Ishikawa (cell line): ENCODE results near the gene CREB3L2.

Experiments
- CEBPB ChIP-seq: IDR thresholded peaks from 2 replicates; pipeline ENCODE4 v1.6.1; 2012
- CREB1 ChIP-seq: IDR thresholded peaks from 2 replicates; pipeline ENCODE4 v1.6.1; 2012; ENCODE audit warnings: low read depth
- EGR1 ChIP-seq: IDR thresholded peaks from 2 replicates; pipeline ENCODE4 v1.6.1; 2012
- EP300 ChIP-seq: IDR thresholded peaks from 2 replicates; pipeline ENCODE4 v1.6.1; 2012; ENCODE audit warnings: borderline replicate concordance
- FOXM1 ChIP-seq: IDR thresholded peaks from 2 replicates; pipeline ENCODE4 v1.6.1; 2012; ENCODE audit warnings: low read depth, borderline replicate concordance
- NFIC ChIP-seq: IDR thresholded peaks from 2 replicates; pipeline ENCODE4 v1.6.1; 2012
- RAD21 ChIP-seq: IDR thresholded peaks from 2 replicates; pipeline ENCODE4 v1.6.1; 2012; ENCODE audit warnings: low read depth
- TAF1 ChIP-seq: IDR thresholded peaks from 2 replicates; pipeline ENCODE4 v1.6.1; 2012; ENCODE audit warnings: low read depth, mild to moderate bottlenecking
- TCF12 ChIP-seq: IDR thresholded peaks from 2 replicates; pipeline ENCODE4 v1.6.1; 2012; ENCODE audit warnings: low read depth
- TEAD4 ChIP-seq: IDR thresholded peaks from 2 replicates; pipeline ENCODE4 v1.6.1; 2012
- YY1 ChIP-seq: IDR thresholded peaks from 2 replicates; pipeline ENCODE4 v1.6.1; 2012; ENCODE audit warnings: low read depth
- ZBTB7A ChIP-seq: IDR thresholded peaks from 2 replicates; pipeline ENCODE4 v1.6.1; 2012; ENCODE audit warnings: low read depth
- TF ChIP-seq, protein P1 (sequence below): IDR thresholded peaks from 2 replicates; pipeline ENCODE4 v1.6.1; 2012
- TF ChIP-seq, protein P2 (sequence below): IDR thresholded peaks from 2 replicates; pipeline ENCODE4 v1.6.1; 2012; ENCODE audit warnings: low read depth, mild to moderate bottlenecking
- TF ChIP-seq, protein P3 (sequence below): IDR thresholded peaks from 2 replicates; pipeline ENCODE4 v1.6.1; 2012

CREB3L2 gene

DNA sequence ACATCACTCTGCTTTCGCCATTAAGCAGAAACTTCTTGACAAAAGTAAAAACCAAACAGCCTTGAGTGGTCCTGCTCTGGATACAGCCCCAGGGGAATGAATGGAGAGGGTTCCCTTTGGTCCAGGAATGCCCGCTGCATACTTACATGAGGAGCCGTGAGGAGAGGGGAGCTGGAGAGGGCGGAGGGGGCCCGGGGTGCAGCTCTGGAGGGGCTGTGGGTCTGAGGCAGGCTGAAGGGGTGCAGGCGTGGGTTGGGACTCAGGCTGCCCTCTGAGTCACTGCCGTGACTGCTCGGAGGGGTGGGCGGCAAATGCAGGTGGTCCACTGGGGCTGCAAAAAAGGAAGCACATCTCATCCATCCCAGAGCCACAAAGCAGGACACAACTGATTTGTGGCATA, 93.8 kb downstream of the CREB3L2 start:
- no peak for TF ChIP-seq ZBTB7A
- TF ChIP-seq, protein P1, sequence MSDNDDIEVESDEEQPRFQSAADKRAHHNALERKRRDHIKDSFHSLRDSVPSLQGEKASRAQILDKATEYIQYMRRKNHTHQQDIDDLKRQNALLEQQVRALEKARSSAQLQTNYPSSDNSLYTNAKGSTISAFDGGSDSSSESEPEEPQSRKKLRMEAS = no peak
- no peak for TF ChIP-seq TAF1
- TF ChIP-seq TCF12 = no peak
- TF ChIP-seq, protein P2, sequence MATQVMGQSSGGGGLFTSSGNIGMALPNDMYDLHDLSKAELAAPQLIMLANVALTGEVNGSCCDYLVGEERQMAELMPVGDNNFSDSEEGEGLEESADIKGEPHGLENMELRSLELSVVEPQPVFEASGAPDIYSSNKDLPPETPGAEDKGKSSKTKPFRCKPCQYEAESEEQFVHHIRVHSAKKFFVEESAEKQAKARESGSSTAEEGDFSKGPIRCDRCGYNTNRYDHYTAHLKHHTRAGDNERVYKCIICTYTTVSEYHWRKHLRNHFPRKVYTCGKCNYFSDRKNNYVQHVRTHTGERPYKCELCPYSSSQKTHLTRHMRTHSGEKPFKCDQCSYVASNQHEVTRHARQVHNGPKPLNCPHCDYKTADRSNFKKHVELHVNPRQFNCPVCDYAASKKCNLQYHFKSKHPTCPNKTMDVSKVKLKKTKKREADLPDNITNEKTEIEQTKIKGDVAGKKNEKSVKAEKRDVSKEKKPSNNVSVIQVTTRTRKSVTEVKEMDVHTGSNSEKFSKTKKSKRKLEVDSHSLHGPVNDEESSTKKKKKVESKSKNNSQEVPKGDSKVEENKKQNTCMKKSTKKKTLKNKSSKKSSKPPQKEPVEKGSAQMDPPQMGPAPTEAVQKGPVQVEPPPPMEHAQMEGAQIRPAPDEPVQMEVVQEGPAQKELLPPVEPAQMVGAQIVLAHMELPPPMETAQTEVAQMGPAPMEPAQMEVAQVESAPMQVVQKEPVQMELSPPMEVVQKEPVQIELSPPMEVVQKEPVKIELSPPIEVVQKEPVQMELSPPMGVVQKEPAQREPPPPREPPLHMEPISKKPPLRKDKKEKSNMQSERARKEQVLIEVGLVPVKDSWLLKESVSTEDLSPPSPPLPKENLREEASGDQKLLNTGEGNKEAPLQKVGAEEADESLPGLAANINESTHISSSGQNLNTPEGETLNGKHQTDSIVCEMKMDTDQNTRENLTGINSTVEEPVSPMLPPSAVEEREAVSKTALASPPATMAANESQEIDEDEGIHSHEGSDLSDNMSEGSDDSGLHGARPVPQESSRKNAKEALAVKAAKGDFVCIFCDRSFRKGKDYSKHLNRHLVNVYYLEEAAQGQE = no peak
- TF ChIP-seq, protein P3, sequence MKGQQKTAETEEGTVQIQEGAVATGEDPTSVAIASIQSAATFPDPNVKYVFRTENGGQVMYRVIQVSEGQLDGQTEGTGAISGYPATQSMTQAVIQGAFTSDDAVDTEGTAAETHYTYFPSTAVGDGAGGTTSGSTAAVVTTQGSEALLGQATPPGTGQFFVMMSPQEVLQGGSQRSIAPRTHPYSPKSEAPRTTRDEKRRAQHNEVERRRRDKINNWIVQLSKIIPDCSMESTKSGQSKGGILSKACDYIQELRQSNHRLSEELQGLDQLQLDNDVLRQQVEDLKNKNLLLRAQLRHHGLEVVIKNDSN = no peak
- TF ChIP-seq EP300 = no peak
- TF ChIP-seq FOXM1 = no peak
- TF ChIP-seq CEBPB = no peak
- TF ChIP-seq EGR1 = no peak
- no peak for TF ChIP-seq NFIC
- TF ChIP-seq TEAD4 = no peak
- no peak for TF ChIP-seq RAD21
- TF ChIP-seq CREB1 = no peak
- TF ChIP-seq YY1 = no peak

DNA sequence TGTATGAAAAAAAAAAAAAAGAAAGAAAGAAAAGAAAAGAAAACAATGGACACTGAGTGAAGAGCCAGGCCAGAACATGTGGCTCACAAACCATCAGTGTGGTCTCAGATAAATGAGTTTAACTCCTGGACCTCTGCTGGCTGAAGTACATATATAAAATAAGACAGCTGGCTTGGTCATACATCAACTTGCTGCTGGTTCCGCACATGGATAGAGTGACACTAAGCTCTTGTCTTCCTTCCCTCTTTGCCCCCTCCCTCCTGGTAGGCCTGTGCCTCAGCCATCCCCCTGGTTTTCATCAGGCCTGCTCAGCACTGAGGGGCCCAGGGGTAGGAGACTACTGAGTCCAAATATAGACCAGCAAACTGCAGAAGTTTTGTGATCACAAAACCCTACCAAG, 97.1 kb downstream of the CREB3L2 start:
- TF ChIP-seq CREB1 = no peak

DNA sequence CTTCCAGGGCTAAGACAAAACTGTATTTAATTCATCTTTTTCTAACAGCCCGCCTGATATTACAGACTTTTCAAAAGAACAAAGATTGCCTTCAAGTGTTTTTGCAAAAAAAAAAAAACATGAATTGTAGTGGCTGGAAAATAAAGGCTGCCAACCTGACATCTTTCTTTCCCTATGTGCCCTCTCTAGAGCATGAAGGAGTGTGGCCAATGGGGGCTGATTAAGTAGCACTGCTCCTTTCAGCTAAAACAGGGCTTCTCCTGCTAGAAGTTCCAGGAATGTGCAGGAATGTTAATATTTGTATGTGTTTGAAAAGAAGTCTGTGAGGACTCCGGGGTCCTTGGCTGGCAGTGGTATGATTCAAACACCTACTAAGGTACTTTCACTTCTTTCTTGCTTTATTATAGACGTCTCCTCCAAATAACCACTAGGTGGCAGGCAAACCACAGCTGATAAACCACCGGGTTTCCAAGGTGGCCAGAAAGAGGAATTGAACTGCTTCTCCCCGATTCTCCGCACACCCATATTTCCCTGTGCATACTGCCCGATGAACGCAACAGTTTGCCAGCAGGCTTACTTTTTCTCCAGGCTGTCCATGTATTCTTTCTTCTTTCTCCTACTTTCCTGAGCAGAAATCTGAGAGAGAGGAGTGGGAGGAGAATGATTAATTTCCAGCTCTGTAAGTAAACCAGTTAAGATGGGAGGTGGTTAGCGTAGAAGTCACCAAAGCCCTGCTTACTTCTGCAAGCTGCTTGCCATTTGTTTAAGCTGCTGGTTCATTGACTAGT, 98.3 kb downstream of the CREB3L2 start:
- TF ChIP-seq CEBPB (no peak), RAD21 (peak; percentile 87)

DNA sequence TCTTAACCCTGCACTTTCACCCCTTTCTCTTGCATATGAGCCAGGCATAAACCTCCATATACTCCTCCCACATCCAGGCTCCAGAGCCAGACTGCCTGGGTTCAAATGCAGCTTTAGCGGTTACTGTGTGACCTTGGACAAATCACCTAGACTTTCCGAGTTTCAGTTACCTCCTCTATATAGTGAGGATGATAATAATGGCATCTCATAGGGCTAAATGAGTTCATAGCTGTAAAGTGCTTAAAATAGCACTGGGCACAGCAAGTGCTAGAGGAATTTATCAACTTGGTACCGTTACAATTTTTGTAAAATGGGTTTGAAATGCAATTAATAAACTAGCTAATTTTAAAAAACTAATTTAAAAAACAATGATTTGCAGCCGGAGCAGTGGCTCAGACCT, 101.7 kb downstream of the CREB3L2 start:
- TF ChIP-seq, protein P2 = no peak
- TF ChIP-seq FOXM1 = no peak
- TF ChIP-seq, protein P1 = no peak
- TF ChIP-seq ZBTB7A = no peak
- TF ChIP-seq CREB1 = no peak
- no peak for TF ChIP-seq EGR1
- no peak for TF ChIP-seq TAF1
- TF ChIP-seq NFIC = no peak
- TF ChIP-seq TCF12 = no peak

DNA sequence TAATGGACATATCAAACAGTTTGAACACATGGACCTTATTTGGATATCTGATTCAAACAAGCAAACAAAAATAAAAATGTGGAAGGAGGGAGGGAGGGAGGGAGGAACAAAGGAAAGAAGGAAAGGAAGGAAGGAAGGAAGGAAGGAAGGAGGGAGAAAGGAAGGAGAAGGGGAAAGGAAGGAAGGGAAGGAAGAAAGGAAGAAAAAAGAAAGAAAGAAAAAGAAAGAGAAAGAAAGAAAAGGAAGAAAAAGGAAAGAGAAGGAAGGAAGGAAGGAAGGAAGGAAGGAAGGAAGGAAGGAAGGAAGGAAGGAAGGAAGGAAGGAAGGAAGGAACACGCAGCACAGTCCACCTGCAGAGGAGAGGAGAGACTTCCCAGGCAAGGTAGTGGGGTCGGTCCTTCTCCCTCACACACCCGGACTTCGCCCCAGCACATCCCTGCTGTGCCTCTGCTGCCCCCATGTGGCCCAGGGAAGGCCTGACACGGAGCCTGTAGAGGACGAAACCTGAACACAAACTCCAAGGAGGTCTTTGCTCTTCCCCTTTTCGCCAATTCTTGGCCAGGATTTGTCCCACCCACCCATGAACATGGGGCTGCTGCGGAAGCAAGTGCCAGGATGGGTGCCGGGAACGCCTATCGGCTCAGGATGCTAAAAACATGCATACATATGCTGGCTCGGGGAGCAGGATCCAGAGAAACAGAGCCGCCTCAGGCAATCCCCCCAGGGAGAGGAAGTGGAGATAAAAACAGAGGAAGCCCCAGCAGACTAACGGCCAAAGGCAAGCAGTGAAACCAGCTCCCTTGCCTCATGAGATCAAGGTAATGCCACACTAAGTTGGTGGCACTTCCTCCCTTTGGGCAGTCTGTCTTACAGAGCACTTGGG, 102.8 kb downstream of the CREB3L2 start:
- TF ChIP-seq RAD21 (peak; percentile 85), EGR1 (no peak)

DNA sequence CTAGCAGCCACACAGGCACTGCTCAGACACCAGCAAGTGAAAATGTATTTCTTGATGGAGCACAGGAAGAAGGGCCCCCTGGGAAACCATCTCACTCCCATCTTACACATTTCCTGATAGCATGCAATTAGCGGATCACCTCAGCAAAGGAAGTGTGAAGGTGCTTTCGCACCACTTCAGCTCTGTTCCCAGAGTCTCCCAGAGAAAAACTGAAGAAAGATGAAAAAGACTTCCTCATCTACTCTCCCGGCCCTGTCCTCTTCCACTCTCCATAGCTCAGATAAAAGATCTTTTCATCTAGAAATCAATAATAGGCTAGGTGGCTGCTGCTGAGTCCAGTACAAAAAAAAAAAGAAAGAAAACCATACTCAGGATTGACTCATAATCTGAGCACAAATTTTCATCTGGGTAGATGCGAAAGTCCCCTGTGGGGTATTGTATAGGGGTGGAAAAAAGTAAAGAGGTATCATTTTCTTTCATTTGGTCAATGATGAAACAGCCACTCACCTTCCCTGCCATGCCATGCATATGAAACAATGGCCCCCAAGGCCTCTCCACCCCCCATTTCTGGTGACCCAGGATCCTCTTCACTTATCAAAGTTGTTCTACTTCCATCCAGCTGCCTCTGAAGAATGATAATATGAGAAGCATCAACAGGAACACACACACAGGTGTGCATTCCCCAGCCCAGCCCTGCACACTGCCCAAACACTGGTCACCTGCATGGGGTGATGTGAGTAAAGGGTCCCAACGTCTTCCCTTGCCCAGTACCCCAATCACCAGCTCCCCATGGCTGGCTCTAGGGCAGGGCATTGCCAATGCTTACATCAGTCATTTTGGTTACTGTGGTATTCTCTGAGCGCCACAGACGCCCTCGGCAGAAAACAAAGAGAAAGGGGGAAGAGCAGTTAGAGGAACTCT, 106.3 kb downstream of the CREB3L2 start:
- no peak for TF ChIP-seq FOXM1
- no peak for TF ChIP-seq YY1
- TF ChIP-seq, protein P3 = no peak
